Thymus (tissue), 11 donors: Measurements from ENCODE around the gene PIGO. TPM values are rescaled to one million over a fixed set of nuclear protein-coding genes. Genes with fewer than 3 reads are reported as not detected.

ENCODE experiments used
- DNase-seq, 9 donors: peaks; one replicate each; pipeline ENCODE4 v3.0.0-alpha.2; 2013; ENCODE audit warnings: low spot score in 9 of 9, low read depth in 6 of 9, missing footprints in 1 of 9
- H3K27ac ChIP-seq, 2 donors: one replicate each; pipeline ENCODE4 v1.5.1; 2013; ENCODE audit warnings: control low read depth in 1 of 2, low read depth in 1 of 2, low read length in 1 of 2, mild to moderate bottlenecking in 1 of 2, moderate library complexity in 1 of 2
- H3K27me3 ChIP-seq, 2 donors: one replicate each; pipeline ENCODE4 v1.5.1; 2013; ENCODE audit warnings: low read length in 1 of 2; ENCODE audit not compliant: control insufficient read depth in 2 of 2, insufficient read depth in 1 of 2
- H3K36me3 ChIP-seq, 2 donors: one replicate each; pipeline ENCODE4 v1.5.1; 2013; ENCODE audit warnings: low read length in 1 of 2, mild to moderate bottlenecking in 1 of 2, moderate library complexity in 1 of 2; ENCODE audit not compliant: control insufficient read depth in 2 of 2, insufficient read depth in 2 of 2
- H3K4me1 ChIP-seq, 2 donors: one replicate each; pipeline ENCODE4 v1.5.1; 2013; ENCODE audit warnings: low read length in 2 of 2; ENCODE audit not compliant: control insufficient read depth in 2 of 2, insufficient read depth in 2 of 2
- H3K4me3 ChIP-seq, 2 donors: one replicate each; pipeline ENCODE4 v1.5.1; 2013; ENCODE audit warnings: low read length in 2 of 2, control low read depth in 1 of 2, mild to moderate bottlenecking in 1 of 2
- H3K9me3 ChIP-seq, 2 donors: one replicate each; pipeline ENCODE4 v1.5.1; 2013; ENCODE audit warnings: low read length in 1 of 2, mild to moderate bottlenecking in 1 of 2; ENCODE audit not compliant: control insufficient read depth in 2 of 2, insufficient read depth in 1 of 2
- WGBS: extraction: QIAGEN DNeasy Blood & Tissue Kit; methylation state at CpG from one replicate; pipeline ENCODE4 v1.1.7; 2013; 5-methylcytosine and 5-hydroxymethylcytosine counted together
- polyA plus RNA-seq: library from polyadenylated mRNA; stranded (reverse); fragments of 200-250 nt; gene quantifications from one replicate; pipeline ENCODE4 v1.2.3, GENCODE V29; 2013
- total RNA-seq: library from RNA; stranded (reverse); fragments of 120-200 nt; gene quantifications from one replicate; pipeline ENCODE4 v1.2.4, GENCODE V29; 2013
- donor health status: healthy.

The PIGO gene
- total and polyA plus RNA-seq, 2 donors: 12.9 to 18.2 TPM

GRCh38 chr9:35075358-35075757 is 21.0 kb downstream of the PIGO start:
- peaks cover 18 to 32% of the 10 kb centered on the region in 2 donors for H3K4me1 ChIP-seq
- H3K27me3 ChIP-seq: no peaks in the 10 kb centered on the region
- no peaks in the 10 kb centered on the region for H3K9me3 ChIP-seq
- no peak for DNase-seq
- H3K36me3 ChIP-seq: peaks cover 28 to 44% of the 10 kb centered on the region in 2 donors
- H3K27ac ChIP-seq: no peak overlapping the region
- 99% methylated on average over 4 of the region's 4 CpGs for WGBS
- no peak overlapping the region for H3K4me3 ChIP-seq

GRCh38 chr9:35074791-35075190 is 21.6 kb downstream of the PIGO start:
- Histone ChIP-seq H3K27ac (no peak overlapping the region), H3K36me3 (peaks cover 29 to 49% of the 10 kb centered on the region in 2 donors), H3K4me1 (peaks cover 23 to 38% of the 10 kb centered on the region in 2 donors), H3K27me3 (no peaks in the 10 kb centered on the region), H3K9me3 (no peaks in the 10 kb centered on the region), H3K4me3 (no peak overlapping the region)
- no peak for DNase-seq
- WGBS: 98% methylated on average over 8 of the region's 8 CpGs

- Histone ChIP-seq H3K4me3 (no peak overlapping the region), H3K27ac (no peak overlapping the region), H3K27me3 (no peaks in the 10 kb centered on the region), H3K4me1 (peaks cover 22 to 39% of the 10 kb centered on the region in 2 donors), H3K9me3 (no peaks in the 10 kb centered on the region), H3K36me3 (peaks cover 31 to 52% of the 10 kb centered on the region in 2 donors)
- no peak for DNase-seq
- 97% methylated on average over 6 of the region's 6 CpGs for WGBS
Measured at GRCh38 chr9:35074141-35074540, 22.2 kb downstream of the PIGO start.

- Histone ChIP-seq H3K36me3 (peaks cover 33 to 60% of the 10 kb centered on the region in 2 donors), H3K27me3 (no peaks in the 10 kb centered on the region), H3K4me1 (peaks cover 17 to 30% of the 10 kb centered on the region in 2 donors), H3K9me3 (no peaks in the 10 kb centered on the region), H3K27ac (peak overlapping the region in 1 of 2 donors; percentile 99), H3K4me3 (no peak overlapping the region)
- WGBS: 89% methylated on average over 2 of the region's 2 CpGs
- DNase-seq: no peak
Measured at GRCh38 chr9:35073279-35073612, 23.1 kb downstream of the PIGO start.

- Histone ChIP-seq H3K36me3 (peaks cover 38 to 63% of the 10 kb centered on the region in 2 donors), H3K4me3 (peak within 1 kb of the TSS; percentile 77 to 83), H3K27ac (peak within 1 kb of the TSS; percentile 96 to 99), H3K4me1 (peaks cover 15 to 24% of the 10 kb centered on the region in 2 donors), H3K27me3 (no peaks in the 10 kb centered on the region), H3K9me3 (no peaks in the 10 kb centered on the region)
- 6% methylated on average over 54 of the region's 54 CpGs for WGBS
- peak; percentile 90 to 98 (median 94) for DNase-seq
Measured at GRCh38 chr9:35072461-35073278, 23.7 kb downstream of the PIGO start, which contains the start of gene VCP. VCP (minus strand) TSS chr9:35072625; CDS start chr9:35072353, 272 bp downstream.

GRCh38 chr9:35071814-35072460 is 24.5 kb downstream of the PIGO start:
- no peaks in the 10 kb centered on the region for H3K9me3 ChIP-seq
- peak overlapping the region; percentile 77 to 83 for H3K4me3 ChIP-seq
- no peaks in the 10 kb centered on the region for H3K27me3 ChIP-seq
- H3K27ac ChIP-seq: peak overlapping the region; percentile 96 to 99
- WGBS: under 1% methylated on average over 79 of the region's 79 CpGs
- H3K36me3 ChIP-seq: peaks cover 45 to 69% of the 10 kb centered on the region in 2 donors
- peak; percentile 35 to 84 (median 66) for DNase-seq
- peaks cover 15 to 23% of the 10 kb centered on the region in 2 donors for H3K4me1 ChIP-seq

GRCh38 chr9:35070823-35071813 is 25.3 kb downstream of the PIGO start:
- peak in 2 of 9 donors; percentile 5 to 17 for DNase-seq
- 3% methylated on average over 20 of the region's 20 CpGs for WGBS
- H3K36me3 ChIP-seq: peaks cover 45 to 69% of the 10 kb centered on the region in 2 donors
- H3K27me3 ChIP-seq: no peaks in the 10 kb centered on the region
- no peaks in the 10 kb centered on the region for H3K9me3 ChIP-seq
- peaks cover 15 to 23% of the 10 kb centered on the region in 2 donors for H3K4me1 ChIP-seq
- H3K27ac ChIP-seq: peak overlapping the region; percentile 96 to 99
- peak overlapping the region; percentile 77 to 83 for H3K4me3 ChIP-seq

- no peak overlapping the region for H3K4me3 ChIP-seq
- peaks cover 15 to 23% of the 10 kb centered on the region in 2 donors for H3K4me1 ChIP-seq
- no peak for DNase-seq
- 97% methylated on average over 4 of the region's 4 CpGs for WGBS
- peaks cover 53 to 68% of the 10 kb centered on the region in 2 donors for H3K36me3 ChIP-seq
- H3K27ac ChIP-seq: no peak overlapping the region
- no peaks in the 10 kb centered on the region for H3K27me3 ChIP-seq
- no peaks in the 10 kb centered on the region for H3K9me3 ChIP-seq
Measured at GRCh38 chr9:35069020-35069419, 27.4 kb downstream of the PIGO start.
